HepG2 (cell line): ENCODE results near the gene GAREM2. TPM values are rescaled to one million over a fixed set of nuclear protein-coding genes. Genes with fewer than 3 reads are reported as not detected.
A peak's percentile ranks its signal among the peaks of the same experiment; 100 is the strongest.

Source experiments
- ATAC-seq: fragments of 200-7000 bp; cut with Tn5 transposase; 3 replicates; pipeline ENCODE4 v1.9.1; 2020; ENCODE audit warnings: mild to moderate bottlenecking, moderate library complexity
- BruUV-seq: library from RNA; stranded (reverse); fragments of 400-500 nt; replicated peaks from 2 replicates; lab custom pipeline; 2021; lab: Mats Ljungman, UMichigan
- CTCF ChIA-PET: fragments of 300-600 bp; formaldehyde crosslinking; extraction: SDS; loops from one replicate; lab custom pipeline; 2021; ENCODE audit warnings: low total read pairs, inconsistent platforms, low intra/inter-chr PET ratio; lab: Yijun Ruan, JAX
- POLR2A ChIA-PET: fragments of 350-600 bp; sonication (Branson Sonifier 250); formaldehyde crosslinking; loops from one replicate; lab custom pipeline; 2020; ENCODE audit warnings: antibody characterized with exemption, inconsistent platforms; lab: Yijun Ruan, JAX
- DNase-seq: peaks from one replicate; pipeline ENCODE4 v3.0.0-alpha.2; 2015; ENCODE audit warnings: low spot score
- FAIRE-seq: peaks from 3 replicates; lab custom pipeline; 2011; peaks lifted over from hg19 to GRCh38; lab: Jason Lieb, UNC
- H2AFZ ChIP-seq: one replicate; pipeline ENCODE4 v1.6.1; 2011; ENCODE audit warnings: low read length, inconsistent platforms
- H3K27ac ChIP-seq: fragments of 300-600 bp; 3 replicates; pipeline ENCODE4 v1.8.0; 2011; ENCODE audit warnings: mixed run types, mild to moderate bottlenecking, mixed read lengths, low read length, inconsistent platforms; ENCODE audit not compliant: insufficient read depth; ENCODE audit errors: extremely low read length
- H3K27me3 ChIP-seq, 2 experiments: fragments of 200-600 bp in 1 of 2; 2 replicates in 1 of 2; 3 replicates in 1 of 2; pipeline versions ENCODE4 v1.6.0 to v1.8.0; 2011; ENCODE audit warnings: low read length in 2 of 2, mild to moderate bottlenecking in 2 of 2, moderate library complexity in 2 of 2, inconsistent platforms in 1 of 2; ENCODE audit not compliant: insufficient read depth in 2 of 2, control insufficient read depth in 1 of 2
- H3K36me3 ChIP-seq, 2 experiments: fragments of 200-600 bp in 1 of 2; replicated peaks in 1 of 2; 2 replicates in 1 of 2; 3 replicates in 1 of 2; pipeline versions ENCODE4 v1.5.1 to v1.8.0; 2011; ENCODE audit warnings: low read length in 2 of 2, inconsistent platforms in 1 of 2; ENCODE audit not compliant: insufficient read depth in 2 of 2, control insufficient read depth in 1 of 2
- H3K4me1 ChIP-seq: 2 replicates; pipeline ENCODE4 v1.5.1; 2012; ENCODE audit warnings: low read length, inconsistent platforms; ENCODE audit not compliant: insufficient read depth
- H3K4me2 ChIP-seq: 2 replicates; pipeline ENCODE4 v1.6.0; 2011; ENCODE audit warnings: low read depth, low read length, inconsistent platforms
- H3K4me3 ChIP-seq, 3 experiments: fragments of 200-600 bp in 1 of 3; sonication (generic), shearing (Covaris generic) in 1 of 3; replicated peaks in 1 of 3; 2 replicates each; pipeline ENCODE4 v1.5.1; 2011 to 2016; ENCODE audit warnings: low read length in 3 of 3, inconsistent platforms in 2 of 3, low read depth in 2 of 3, mild to moderate bottlenecking in 2 of 3, control low read depth in 1 of 3, mixed read lengths in 1 of 3; ENCODE audit not compliant: insufficient read depth in 1 of 3
- H3K79me2 ChIP-seq: one replicate; pipeline ENCODE4 v1.6.1; 2011; ENCODE audit warnings: low read length, inconsistent platforms; ENCODE audit not compliant: insufficient read depth
- H3K9ac ChIP-seq: 2 replicates; pipeline ENCODE4 v1.6.0; 2011; ENCODE audit warnings: mild to moderate bottlenecking, low read depth, low read length, inconsistent platforms; ENCODE audit not compliant: insufficient read depth
- H3K9me3 ChIP-seq: 2 replicates; pipeline ENCODE4 v1.5.1; 2012; ENCODE audit warnings: mild to moderate bottlenecking, low read length
- H4K20me1 ChIP-seq: 2 replicates; pipeline ENCODE4 v1.6.0; 2011; ENCODE audit warnings: inconsistent platforms, mild to moderate bottlenecking, low read length, moderate library complexity; ENCODE audit not compliant: insufficient read depth
- BRF2 ChIP-seq: sonication (generic); formaldehyde crosslinking; IDR thresholded peaks from 2 replicates; pipeline ENCODE4 v1.8.1; 2022; ENCODE audit warnings: mild to moderate bottlenecking, missing genetic modification reagents
- LCORL ChIP-seq, 2 experiments: fragments of 450-650 bp in 1 of 2; sonication (generic) in 1 of 2; formaldehyde crosslinking in 1 of 2; IDR thresholded peaks; 2 replicates each; pipeline versions ENCODE4 v1.5.0 to v1.6.1; 2017 to 2020; ENCODE audit warnings: antibody characterized with exemption in 1 of 2, missing genetic modification reagents in 1 of 2
- MTF1 ChIP-seq: sonication (generic); formaldehyde crosslinking; IDR thresholded peaks from 2 replicates; pipeline ENCODE4 v1.5.0; 2020; ENCODE audit warnings: missing genetic modification reagents
- SMC3 ChIP-seq: IDR thresholded peaks from 2 replicates; pipeline ENCODE4 v1.6.1; 2011; ENCODE audit warnings: low read length, improper control_type of control experiment
- SOX5 ChIP-seq: IDR thresholded peaks from 2 replicates; pipeline ENCODE4 v1.6.1; 2016; ENCODE audit warnings: borderline replicate concordance
- WIZ ChIP-seq: sonication (generic); formaldehyde crosslinking; IDR thresholded peaks from 2 replicates; pipeline ENCODE4 v1.5.1; 2020; ENCODE audit warnings: mild to moderate bottlenecking, missing genetic modification reagents
- ZNF317 ChIP-seq: sonication (generic); formaldehyde crosslinking; IDR thresholded peaks from 2 replicates; pipeline ENCODE4 v1.5.0; 2020; ENCODE audit warnings: mild to moderate bottlenecking, missing genetic modification reagents
- ZNF720 ChIP-seq: sonication (generic); formaldehyde crosslinking; IDR thresholded peaks from 2 replicates; pipeline ENCODE4 v1.4.0; 2020; ENCODE audit warnings: missing genetic modification reagents
- ZNF770 ChIP-seq: sonication (generic); formaldehyde crosslinking; IDR thresholded peaks from 2 replicates; pipeline ENCODE4 v1.5.0; 2020; ENCODE audit warnings: mild to moderate bottlenecking, missing genetic modification reagents
- ZSCAN12 ChIP-seq: sonication (generic); formaldehyde crosslinking; IDR thresholded peaks from 2 replicates; pipeline ENCODE4 v1.9.0; 2021; ENCODE audit warnings: mild to moderate bottlenecking, missing genetic modification reagents
- ZZZ3 ChIP-seq: sonication (generic); formaldehyde crosslinking; IDR thresholded peaks from 2 replicates; pipeline ENCODE4 v1.4.0; 2020; ENCODE audit warnings: missing genetic modification reagents, mild to moderate bottlenecking, borderline replicate concordance
- WGBS: methylation state at CpG from one replicate; pipeline ENCODE4 v1.1.6; 2017; ENCODE audit warnings: low lambda C conversion rate; 5-methylcytosine and 5-hydroxymethylcytosine counted together
- in situ Hi-C: cut with HindIII; loops from 2 replicates; pipeline ENCODE4 v1.10.0; 2017; ENCODE audit warnings: low pct_unique_long_range_greater_than_20kb; ENCODE audit not compliant: extremely low pct_ligation_motif_present
- intact Hi-C: fragments of 100-400 bp; cut with micrococcal nuclease; formaldehyde crosslinking; loops from one replicate; pipeline ENCODE4 v1.10.0; 2022; ENCODE audit not compliant: unreplicated experiment
- polyA plus RNA-seq, 8 experiments: library from polyadenylated mRNA; depleted of rRNA in 3 of 8; stranded (reverse) in 7 of 8; unstranded in 1 of 8; fragments of >200 nt; fragmentation: Illumina TruSeq in 4 of 8; extraction: Trizol in 4 of 8; gene quantifications; 2 replicates each; pipeline versions ENCODE4 v1.2.1 to v1.2.3, GENCODE V29; 2011 to 2016; ENCODE audit warnings: low read depth in 4 of 8, missing spikeins in 1 of 8, mixed read lengths in 1 of 8; ENCODE audit not compliant: insufficient read depth in 1 of 8
- total RNA-seq, 5 experiments: library from RNA; depleted of rRNA; stranded (reverse); fragments of >200 nt; fragmentation: Illumina TruSeq; extraction: Trizol; gene quantifications; 2 replicates each; pipeline ENCODE4 v1.2.3, GENCODE V29; 2016; ENCODE audit warnings: low read depth in 1 of 5
- TF ChIP-seq, protein P1 (sequence below): sonication (generic); formaldehyde crosslinking; IDR thresholded peaks from 2 replicates; pipeline ENCODE4 v1.5.0; 2020; ENCODE audit warnings: mild to moderate bottlenecking, missing genetic modification reagents, moderate library complexity
- TF ChIP-seq, protein P2 (sequence below): sonication (generic); formaldehyde crosslinking; IDR thresholded peaks from 2 replicates; pipeline ENCODE4 v1.4.0; 2020; ENCODE audit warnings: missing genetic modification reagents, borderline replicate concordance
- TF ChIP-seq, protein P3 (sequence below): IDR thresholded peaks from 2 replicates; pipeline ENCODE4 v1.6.1; 2018; ENCODE audit warnings: missing genetic modification reagents, mild to moderate bottlenecking, missing compliant biosample characterization

GAREM2 gene
- total and polyA plus RNA-seq, 2 of the 13 experiments (the other 11 are each of a cell fraction or from before 2014, with no cell fraction given): 0.29 to 0.38 TPM

DNA sequence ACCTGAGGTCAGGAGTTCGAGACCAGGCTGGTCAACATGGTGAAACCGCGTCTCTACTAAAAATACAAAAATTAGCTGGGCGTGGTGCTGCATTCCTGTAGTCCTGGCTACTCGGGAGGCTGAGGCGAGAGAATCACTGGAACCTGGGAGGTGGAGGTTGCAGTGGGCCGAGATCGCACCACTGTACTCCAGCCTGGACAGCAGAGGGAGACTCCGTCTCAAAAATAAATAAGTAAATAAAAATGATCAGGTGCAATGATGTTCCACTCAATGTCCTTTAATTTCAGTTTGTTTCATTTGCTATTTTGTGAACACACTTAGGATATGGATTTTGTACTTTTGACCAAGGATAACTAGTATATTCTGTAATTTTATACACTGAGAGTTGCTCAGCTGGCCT, 62.2 kb downstream of the GAREM2 start:
- FAIRE-seq (no peak), DNase-seq (peak; percentile 24), ATAC-seq (peak; percentile 41; the same call in 1 of the 3 replicates)
- Histone ChIP-seq H3K9ac (no peak overlapping the region), H3K79me2 (peaks cover 24% of the 10 kb centered on the region), H3K4me1 (peaks cover 25% of the 10 kb centered on the region), H3K9me3 (no peaks in the 10 kb centered on the region), H3K36me3 (peaks cover 20 to 72% of the 10 kb centered on the region in 2 experiments), H3K27ac (no peak overlapping the region), H2AFZ (no peak overlapping the region), H3K4me2 (no peak overlapping the region), H3K4me3 (no peak overlapping the region), H3K27me3 (no peaks in the 10 kb centered on the region), H4K20me1 (peaks cover 21% of the 10 kb centered on the region)
- ChIA-PET POLR2A (no interaction called here), CTCF (interaction anchor here (1.1 to 1.7 kb wide), 3 partner anchors 79 to 234 kb away, joined by 3 to 10 read pairs (median 5); no protein-coding TSS in a partner anchor)
- no TSS peak for BruUV-seq
- intact Hi-C loops (loop anchor here (1.0 kb wide), 2 partner anchors 95 to 234 kb away; no protein-coding TSS in a partner anchor), in situ Hi-C loops (loop anchor here (5.0 to 10.0 kb wide), 2 partner anchors 97 to 230 kb away; no protein-coding TSS in a partner anchor)
- 90% methylated on average over 9 of the region's 9 CpGs for WGBS
- TF ChIP-seq ZZZ3 (CRISPR knock-in tag): no peak
- TF ChIP-seq SMC3: peak; percentile 41; the same call in 1 of the 2 replicates
- peak; percentile 29; the same call in 1 of the 2 replicates for TF ChIP-seq ZNF770 (CRISPR knock-in tag)
- TF ChIP-seq WIZ (CRISPR knock-in tag): no peak
- no peak for TF ChIP-seq ZSCAN12 (CRISPR knock-in tag)
- TF ChIP-seq, protein P1, sequence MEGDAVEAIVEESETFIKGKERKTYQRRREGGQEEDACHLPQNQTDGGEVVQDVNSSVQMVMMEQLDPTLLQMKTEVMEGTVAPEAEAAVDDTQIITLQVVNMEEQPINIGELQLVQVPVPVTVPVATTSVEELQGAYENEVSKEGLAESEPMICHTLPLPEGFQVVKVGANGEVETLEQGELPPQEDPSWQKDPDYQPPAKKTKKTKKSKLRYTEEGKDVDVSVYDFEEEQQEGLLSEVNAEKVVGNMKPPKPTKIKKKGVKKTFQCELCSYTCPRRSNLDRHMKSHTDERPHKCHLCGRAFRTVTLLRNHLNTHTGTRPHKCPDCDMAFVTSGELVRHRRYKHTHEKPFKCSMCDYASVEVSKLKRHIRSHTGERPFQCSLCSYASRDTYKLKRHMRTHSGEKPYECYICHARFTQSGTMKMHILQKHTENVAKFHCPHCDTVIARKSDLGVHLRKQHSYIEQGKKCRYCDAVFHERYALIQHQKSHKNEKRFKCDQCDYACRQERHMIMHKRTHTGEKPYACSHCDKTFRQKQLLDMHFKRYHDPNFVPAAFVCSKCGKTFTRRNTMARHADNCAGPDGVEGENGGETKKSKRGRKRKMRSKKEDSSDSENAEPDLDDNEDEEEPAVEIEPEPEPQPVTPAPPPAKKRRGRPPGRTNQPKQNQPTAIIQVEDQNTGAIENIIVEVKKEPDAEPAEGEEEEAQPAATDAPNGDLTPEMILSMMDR (CRISPR knock-in tag): peak; percentile 58
- TF ChIP-seq, protein P2, sequence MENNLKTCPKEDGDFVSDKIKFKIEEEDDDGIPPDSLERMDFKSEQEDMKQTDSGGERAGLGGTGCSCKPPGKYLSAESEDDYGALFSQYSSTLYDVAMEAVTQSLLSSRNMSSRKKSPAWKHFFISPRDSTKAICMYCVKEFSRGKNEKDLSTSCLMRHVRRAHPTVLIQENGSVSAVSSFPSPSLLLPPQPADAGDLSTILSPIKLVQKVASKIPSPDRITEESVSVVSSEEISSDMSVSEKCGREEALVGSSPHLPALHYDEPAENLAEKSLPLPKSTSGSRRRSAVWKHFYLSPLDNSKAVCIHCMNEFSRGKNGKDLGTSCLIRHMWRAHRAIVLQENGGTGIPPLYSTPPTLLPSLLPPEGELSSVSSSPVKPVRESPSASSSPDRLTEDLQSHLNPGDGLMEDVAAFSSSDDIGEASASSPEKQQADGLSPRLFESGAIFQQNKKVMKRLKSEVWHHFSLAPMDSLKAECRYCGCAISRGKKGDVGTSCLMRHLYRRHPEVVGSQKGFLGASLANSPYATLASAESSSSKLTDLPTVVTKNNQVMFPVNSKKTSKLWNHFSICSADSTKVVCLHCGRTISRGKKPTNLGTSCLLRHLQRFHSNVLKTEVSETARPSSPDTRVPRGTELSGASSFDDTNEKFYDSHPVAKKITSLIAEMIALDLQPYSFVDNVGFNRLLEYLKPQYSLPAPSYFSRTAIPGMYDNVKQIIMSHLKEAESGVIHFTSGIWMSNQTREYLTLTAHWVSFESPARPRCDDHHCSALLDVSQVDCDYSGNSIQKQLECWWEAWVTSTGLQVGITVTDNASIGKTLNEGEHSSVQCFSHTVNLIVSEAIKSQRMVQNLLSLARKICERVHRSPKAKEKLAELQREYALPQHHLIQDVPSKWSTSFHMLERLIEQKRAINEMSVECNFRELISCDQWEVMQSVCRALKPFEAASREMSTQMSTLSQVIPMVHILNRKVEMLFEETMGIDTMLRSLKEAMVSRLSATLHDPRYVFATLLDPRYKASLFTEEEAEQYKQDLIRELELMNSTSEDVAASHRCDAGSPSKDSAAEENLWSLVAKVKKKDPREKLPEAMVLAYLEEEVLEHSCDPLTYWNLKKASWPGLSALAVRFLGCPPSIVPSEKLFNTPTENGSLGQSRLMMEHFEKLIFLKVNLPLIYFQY (CRISPR knock-in tag): no peak
- TF ChIP-seq, protein P3, sequence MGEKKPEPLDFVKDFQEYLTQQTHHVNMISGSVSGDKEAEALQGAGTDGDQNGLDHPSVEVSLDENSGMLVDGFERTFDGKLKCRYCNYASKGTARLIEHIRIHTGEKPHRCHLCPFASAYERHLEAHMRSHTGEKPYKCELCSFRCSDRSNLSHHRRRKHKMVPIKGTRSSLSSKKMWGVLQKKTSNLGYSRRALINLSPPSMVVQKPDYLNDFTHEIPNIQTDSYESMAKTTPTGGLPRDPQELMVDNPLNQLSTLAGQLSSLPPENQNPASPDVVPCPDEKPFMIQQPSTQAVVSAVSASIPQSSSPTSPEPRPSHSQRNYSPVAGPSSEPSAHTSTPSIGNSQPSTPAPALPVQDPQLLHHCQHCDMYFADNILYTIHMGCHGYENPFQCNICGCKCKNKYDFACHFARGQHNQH (CRISPR knock-in tag): no peak
- TF ChIP-seq SOX5: no peak
- TF ChIP-seq ZNF720: no peak
- TF ChIP-seq MTF1 (CRISPR knock-in tag): no peak
- no peak for TF ChIP-seq ZNF317 (CRISPR knock-in tag)
- no peak for TF ChIP-seq LCORL (IDR thresholded peaks at IDR 0.05)
- no peak for TF ChIP-seq LCORL (CRISPR knock-in tag; IDR thresholded peaks at IDR 0.05)
- no peak for TF ChIP-seq BRF2 (CRISPR knock-in tag)
